GM12875 (cell line): ENCODE results near the gene LRRC75A.

Experiments used
- H3K4me3 ChIP-seq: one replicate; pipeline ENCODE4 v1.5.1; 2011; ENCODE audit warnings: low read depth, low read length, control low read depth
- CTCF ChIP-seq: IDR thresholded peaks from 2 replicates; pipeline ENCODE4 v1.5.1; 2011; ENCODE audit warnings: low read depth, mild to moderate bottlenecking, control low read depth, inconsistent platforms, low read length, moderate library complexity, borderline replicate concordance; ENCODE audit not compliant: insufficient read depth

Gene LRRC75A

GRCh38 chr17:16450028-16450427 lies 42.0 kb downstream of the LRRC75A start:
- no peak for TF ChIP-seq CTCF
- H3K4me3 ChIP-seq, result no peak overlapping the region

GRCh38 chr17:16449121-16449570 lies 42.8 kb downstream of the LRRC75A start:
- TF ChIP-seq CTCF, result no peak
- H3K4me3 ChIP-seq, result no peak overlapping the region

- H3K4me3 ChIP-seq, result no peak overlapping the region
- TF ChIP-seq CTCF, result no peak
Observed at GRCh38 chr17:16448490-16448889, 43.5 kb downstream of the LRRC75A start.

- no peak overlapping the region for H3K4me3 ChIP-seq
- no peak for TF ChIP-seq CTCF
Observed at GRCh38 chr17:16447676-16448075, 44.3 kb downstream of the LRRC75A start.

GRCh38 chr17:16446338-16446983 lies 45.5 kb downstream of the LRRC75A start:
- TF ChIP-seq CTCF, result no peak
- no peak overlapping the region for H3K4me3 ChIP-seq

GRCh38 chr17:16444258-16444886 lies 47.6 kb downstream of the LRRC75A start:
- TF ChIP-seq CTCF, result no peak
- no peak overlapping the region for H3K4me3 ChIP-seq
